ENCODE data around the gene CLPTM1L. TPM values are rescaled to one million over a fixed set of nuclear protein-coding genes. Genes with fewer than 3 reads are reported as not detected.
"Not testable (repeated sequence)": the region's sequence is repeated elsewhere in the genome, so short reads cannot be mapped to it uniquely, and the experiment has no call there.

Gene CLPTM1L
- total RNA-seq, 1 experiment from 2014 or later = 127 TPM

DNA sequence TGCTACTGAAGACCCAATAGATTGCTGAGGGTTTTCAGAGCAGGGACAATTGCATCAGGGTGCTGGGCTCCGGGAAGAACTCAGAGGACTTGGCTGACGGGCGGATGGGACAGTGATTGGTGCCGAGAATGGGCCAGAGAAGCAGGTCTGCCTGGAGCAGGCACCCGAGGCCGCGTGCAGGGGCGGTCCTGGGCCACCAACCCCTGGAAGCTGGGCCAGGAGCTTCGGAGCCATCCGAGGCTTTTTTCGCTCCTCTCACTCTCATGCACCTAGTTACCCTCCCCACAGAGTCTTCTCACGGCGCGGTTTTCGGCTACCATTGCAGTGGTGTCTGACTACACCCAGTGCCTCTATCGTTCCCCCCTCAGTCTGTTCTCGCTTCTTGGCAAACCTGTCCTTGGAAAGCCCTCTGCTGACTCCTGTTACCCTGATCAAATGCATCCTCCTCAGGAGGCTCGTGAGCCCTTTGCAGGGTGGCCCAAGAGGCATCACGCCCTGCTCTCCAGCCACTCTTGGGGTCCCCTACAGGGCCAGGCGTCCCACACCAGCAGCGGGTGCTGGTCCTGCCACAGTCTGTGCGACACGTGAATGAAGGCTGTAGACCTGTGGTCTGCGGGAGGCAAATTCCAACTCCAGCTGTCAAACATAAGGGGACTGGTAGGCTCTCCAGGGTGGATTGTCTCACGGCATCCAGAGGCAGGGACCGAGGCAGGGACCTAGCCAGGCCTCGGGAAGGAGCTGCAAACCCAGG is 1.2 kb upstream of the CLPTM1L start:
- no TSS peak for BruUV-seq (replicated peaks)
- peaks cover 47% of the 10 kb centered on the region for H3K36me3 Mint-ChIP-seq (ENCODE audit: insufficient read depth, unreplicated experiment)
- peaks cover 27% of the 10 kb centered on the region for H3K27me3 Mint-ChIP-seq (ENCODE audit: unreplicated experiment)
- intact Hi-C loops (cut with micrococcal nuclease; ENCODE audit: unreplicated experiment) = loop anchor here (10.0 kb wide), 1 partner anchor 299 kb away; no protein-coding TSS in a partner anchor
- no peak for DNase-seq
- TF ChIP-seq CTCF (IDR thresholded peaks at IDR 0.05; ENCODE audit: unreplicated experiment) = no peak
- H3K4me1 Mint-ChIP-seq (ENCODE audit: low read depth, unreplicated experiment) = peaks cover 16% of the 10 kb centered on the region
- H3K4me3 Mint-ChIP-seq (ENCODE audit: low read depth, unreplicated experiment) = peak overlapping the region; percentile 79
- H3K27ac Mint-ChIP-seq (ENCODE audit: unreplicated experiment) = peak overlapping the region; percentile 52
- no peaks in the 10 kb centered on the region for H3K9me3 Mint-ChIP-seq (ENCODE audit: low read depth, unreplicated experiment)
- CTCF ChIA-PET = interaction anchor here (0.7 kb wide), 1 partner anchor 759 kb away, joined by 3 read pairs; no protein-coding TSS in a partner anchor

GRCh38 chr5:1343931-1344901 is 683 bp downstream of the CLPTM1L start:
- TSS peak; percentile 77 for BruUV-seq (replicated peaks)
- CTCF ChIA-PET = interaction anchor here (0.7 kb wide), 1 partner anchor 299 kb away, joined by 3 read pairs; no protein-coding TSS in a partner anchor
- Mint-ChIP-seq H3K27me3 (ENCODE audit: unreplicated experiment) (peaks cover 8% of the 10 kb centered on the region), H3K9me3 (ENCODE audit: low read depth, unreplicated experiment) (no peaks in the 10 kb centered on the region), H3K27ac (ENCODE audit: unreplicated experiment) (peak overlapping the region; percentile 66), H3K4me1 (ENCODE audit: low read depth, unreplicated experiment) (peaks cover 16% of the 10 kb centered on the region), H3K4me3 (ENCODE audit: low read depth, unreplicated experiment) (peak overlapping the region; percentile 79), H3K36me3 (ENCODE audit: insufficient read depth, unreplicated experiment) (peaks cover 59% of the 10 kb centered on the region)
- peak; percentile 11 for DNase-seq
- no peak for TF ChIP-seq CTCF (IDR thresholded peaks at IDR 0.05; ENCODE audit: unreplicated experiment)
- intact Hi-C loops (cut with micrococcal nuclease; ENCODE audit: unreplicated experiment) = loop anchor here (10.0 kb wide), 1 partner anchor 301 kb away; no protein-coding TSS in a partner anchor

- CTCF ChIA-PET = no interaction called here
- H3K4me3 Mint-ChIP-seq (ENCODE audit: low read depth, unreplicated experiment) = peak overlapping the region; percentile 79
- BruUV-seq (replicated peaks) = no TSS peak
- no peak overlapping the region for H3K27ac Mint-ChIP-seq (ENCODE audit: unreplicated experiment)
- H3K27me3 Mint-ChIP-seq (ENCODE audit: unreplicated experiment) = no peaks in the 10 kb centered on the region
- H3K36me3 Mint-ChIP-seq (ENCODE audit: insufficient read depth, unreplicated experiment) = peaks cover 59% of the 10 kb centered on the region
- no peak for TF ChIP-seq CTCF (IDR thresholded peaks at IDR 0.05; ENCODE audit: unreplicated experiment)
- H3K9me3 Mint-ChIP-seq (ENCODE audit: low read depth, unreplicated experiment) = no peaks in the 10 kb centered on the region
- peaks cover 16% of the 10 kb centered on the region for H3K4me1 Mint-ChIP-seq (ENCODE audit: low read depth, unreplicated experiment)
- no peak for DNase-seq
- intact Hi-C loops (cut with micrococcal nuclease; ENCODE audit: unreplicated experiment) = loop anchor here (10.0 kb wide), 1 partner anchor 301 kb away; no protein-coding TSS in a partner anchor
These were observed 1.6 kb downstream of the CLPTM1L start for GRCh38 chr5:1343315-1343751.

GRCh38 chr5:1342711-1343110 is 2.2 kb downstream of the CLPTM1L start:
- intact Hi-C loops (cut with micrococcal nuclease; ENCODE audit: unreplicated experiment) = loop anchor here (10.0 kb wide), 1 partner anchor 302 kb away; no protein-coding TSS in a partner anchor
- Mint-ChIP-seq H3K36me3 (ENCODE audit: insufficient read depth, unreplicated experiment) (peaks cover 63% of the 10 kb centered on the region), H3K4me1 (ENCODE audit: low read depth, unreplicated experiment) (peaks cover 16% of the 10 kb centered on the region), H3K4me3 (ENCODE audit: low read depth, unreplicated experiment) (peak overlapping the region; percentile 79)
- H3K9me3 Mint-ChIP-seq (ENCODE audit: low read depth, unreplicated experiment); H3K27ac Mint-ChIP-seq (ENCODE audit: unreplicated experiment); DNase-seq; H3K27me3 Mint-ChIP-seq (ENCODE audit: unreplicated experiment); BruUV-seq (replicated peaks); CTCF ChIA-PET: not testable (repeated sequence)

All from Calu3 (cell line).